Naive thymus-derived CD8-positive, alpha-beta T cell (primary cell): ENCODE measurements around the gene OR5H14. TPM values are rescaled to one million over a fixed set of nuclear protein-coding genes. Genes with fewer than 3 reads are reported as not detected.

Experiments used
- polyA plus RNA-seq, 3 donors: library from polyadenylated mRNA; unstranded; fragments of 300-500 nt; fragmentation: Illumina TruSeq; gene quantifications; one replicate each; pipeline ENCODE4 v1.2.3, GENCODE V29; 2021
- total RNA-seq, 8 experiments: library from RNA in 2 of 8; stranded (reverse) in 2 of 8; gene quantifications; one replicate each; pipeline ENCODE4 v1.2.3 and lab custom pipeline; 2021 to 2026

The OR5H14 gene
- total and polyA plus RNA-seq, 5 experiments from 2014 or later: not detected

Other genes starting within 250 kb of the OR5H14 start
- gene RIOX2, start 175.0 kb upstream of the OR5H14 start, total RNA-seq: 10 to 100 TPM; 34.1 to 36.5 TPM
- 10 to 100 TPM; 26.9 to 32.4 (median 29.0) TPM for gene RIOX2, start 175.0 kb upstream of the OR5H14 start, polyA plus RNA-seq
- not detected for gene GABRR3, start 112.2 kb upstream of the OR5H14 start, total RNA-seq
- not detected for gene GABRR3, start 112.2 kb upstream of the OR5H14 start, polyA plus RNA-seq
- not detected for gene OR5AC2, start 60.3 kb upstream of the OR5H14 start, total RNA-seq
- gene OR5AC2, start 60.3 kb upstream of the OR5H14 start, polyA plus RNA-seq: not detected
- gene OR5H1, start 16.8 kb upstream of the OR5H14 start, total RNA-seq: not detected
- gene OR5H1, start 16.8 kb upstream of the OR5H14 start, polyA plus RNA-seq: not detected
- gene OR5H15, start 19.2 kb downstream of the OR5H14 start, total RNA-seq: not detected
- gene OR5H15, start 19.2 kb downstream of the OR5H14 start, polyA plus RNA-seq: not detected
- gene OR5H6, start 116.8 kb downstream of the OR5H14 start, total RNA-seq: not detected
- gene OR5H6, start 116.8 kb downstream of the OR5H14 start, polyA plus RNA-seq: not detected
- gene OR5H2, start 135.0 kb downstream of the OR5H14 start, total RNA-seq: not detected
- not detected for gene OR5H2, start 135.0 kb downstream of the OR5H14 start, polyA plus RNA-seq
- gene OR5K4, start 206.4 kb downstream of the OR5H14 start, total RNA-seq: not detected
- not detected for gene OR5K4, start 206.4 kb downstream of the OR5H14 start, polyA plus RNA-seq
- gene OR5K3, start 243.2 kb downstream of the OR5H14 start, total RNA-seq: not detected
- not detected for gene OR5K3, start 243.2 kb downstream of the OR5H14 start, polyA plus RNA-seq